CD4-positive, alpha-beta T cell (primary cell): ENCODE data around the gene UBE2D2. TPM values are rescaled to one million over a fixed set of nuclear protein-coding genes. Genes with fewer than 3 reads are reported as not detected.
"Not testable (repeated sequence)": the region's sequence is repeated elsewhere in the genome, so short reads cannot be mapped to it uniquely, and the experiment has no call there.

ENCODE experiments used
- ATAC-seq: fragments of 200-7000 bp; cut with Tn5 transposase; one replicate; pipeline ENCODE4 v1.10.0; 2022; ENCODE audit warnings: mild to moderate bottlenecking; ENCODE audit not compliant: poor library complexity
- CTCF ChIA-PET: fragments of 350-600 bp; sonication (Branson Sonifier 250); formaldehyde crosslinking; loops from one replicate; lab custom pipeline; 2021; ENCODE audit warnings: antibody characterized with exemption, inconsistent platforms; lab: Charles Lee
- POLR2A ChIA-PET: fragments of 350-600 bp; sonication (Branson Sonifier 250); formaldehyde crosslinking; loops from one replicate; lab custom pipeline; 2021; ENCODE audit warnings: antibody characterized with exemption, inconsistent platforms; lab: Charles Lee
- DNase-seq, 14 experiments: peaks; one replicate each; pipeline ENCODE4 v3.0.0-alpha.2; 2013 to 2020; ENCODE audit warnings: mixed read lengths in 2 of 14
- H3K27ac ChIP-seq, 2 donors: one replicate each; pipeline versions ENCODE4 v1.5.1 to v1.7.0; 2013; ENCODE audit warnings: low read length in 2 of 2, low read depth in 1 of 2, mild to moderate bottlenecking in 1 of 2
- H3K27me3 ChIP-seq, 2 experiments: 1 replicate in 1 of 2; 2 replicates in 1 of 2; pipeline versions ENCODE4 v1.6.1 to v1.7.0; 2013; ENCODE audit warnings: low read length in 2 of 2, control low read depth in 1 of 2, mild to moderate bottlenecking in 1 of 2, moderate library complexity in 1 of 2; ENCODE audit not compliant: insufficient read depth in 2 of 2, control insufficient read depth in 1 of 2
- H3K36me3 ChIP-seq: one replicate; pipeline ENCODE4 v1.6.1; 2013; ENCODE audit warnings: low read length, control low read depth; ENCODE audit not compliant: insufficient read depth
- H3K4me1 ChIP-seq: one replicate; pipeline ENCODE4 v1.6.1; 2013; ENCODE audit warnings: low read length, control low read depth; ENCODE audit not compliant: insufficient read depth
- H3K4me3 ChIP-seq: one replicate; pipeline ENCODE4 v1.5.1; 2013; ENCODE audit warnings: mild to moderate bottlenecking, low read length, moderate library complexity
- H3K9me3 ChIP-seq, 2 experiments: 1 replicate in 1 of 2; 2 replicates in 1 of 2; pipeline versions ENCODE4 v1.6.1 to v1.7.0; 2013; ENCODE audit warnings: low read length in 2 of 2, mild to moderate bottlenecking in 2 of 2, control low read depth in 1 of 2, moderate library complexity in 1 of 2; ENCODE audit not compliant: control insufficient read depth in 1 of 2, insufficient read depth in 1 of 2
- H3K27ac Mint-ChIP-seq: one replicate; pipeline ENCODE4 v1.8.0; 2020; ENCODE audit warnings: mixed read lengths
- H3K27me3 Mint-ChIP-seq: one replicate; pipeline ENCODE4 v1.8.0; 2021; ENCODE audit warnings: mixed read lengths
- H3K36me3 Mint-ChIP-seq: one replicate; pipeline ENCODE4 v1.8.0; 2021; ENCODE audit warnings: low read depth, mixed read lengths
- H3K4me1 Mint-ChIP-seq: one replicate; pipeline ENCODE4 v1.8.0; 2021; ENCODE audit warnings: low read depth, mixed read lengths
- H3K4me3 Mint-ChIP-seq: one replicate; pipeline ENCODE4 v1.8.0; 2020; ENCODE audit warnings: mild to moderate bottlenecking, mixed read lengths
- H3K9me3 Mint-ChIP-seq: one replicate; pipeline ENCODE4 v1.8.0; 2020; ENCODE audit warnings: mixed read lengths
- intact Hi-C, 2 experiments: fragments of 100-400 bp; cut with DNase I in 1 of 2; cut with micrococcal nuclease in 1 of 2; formaldehyde crosslinking; loops; one replicate each; pipeline versions ENCODE4 v1.15.1 to v1.9.0; 2023 to 2025; cut with DNase I, micrococcal nuclease
- total RNA-seq, 174 experiments: library from RNA in 2 of 174; stranded (reverse) in 2 of 174; gene quantifications; one replicate each; pipeline ENCODE4 v1.2.3 and lab custom pipeline; 2021 to 2026
- TF ChIP-seq, protein P1 (sequence below): fragments of 200-600 bp; IDR thresholded peaks from one replicate; pipeline ENCODE4 v1.8.0; 2022; ENCODE audit warnings: antibody characterized with exemption, mild to moderate bottlenecking

UBE2D2 gene
- total RNA-seq, 2 experiments from 2014 or later = 164 to 174 TPM

DNA sequence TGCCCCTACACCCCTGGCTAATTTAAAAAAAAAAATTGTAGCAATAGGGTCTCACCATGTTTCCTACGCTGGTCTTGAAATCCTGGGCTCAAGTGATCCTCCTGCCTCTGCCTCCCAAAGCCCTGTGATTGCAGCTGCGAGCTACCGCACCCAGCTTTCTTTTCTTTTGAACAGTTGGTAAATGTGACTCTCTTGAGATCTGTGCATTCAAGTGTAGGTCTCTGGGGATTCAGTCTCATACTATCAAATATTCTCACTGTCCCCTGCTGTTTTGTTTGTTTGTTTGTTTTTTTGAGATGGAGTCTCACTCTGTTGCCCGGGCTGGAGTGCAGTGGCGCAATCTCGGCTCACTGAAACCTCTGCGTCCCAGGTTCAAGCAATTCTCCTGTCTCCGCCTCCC is 44.7 kb downstream of the UBE2D2 start:
- ChIA-PET POLR2A (interaction anchor here (0.7 kb wide), 1 partner anchor 124 kb away, joined by 4 read pairs; the partner anchor contains the start of gene STING1), CTCF (interaction anchor here (0.6 to 1.6 kb wide), 2 partner anchors 31 to 1464 kb away, joined by 3 to 4 read pairs; no protein-coding TSS in a partner anchor)
- H3K27ac Mint-ChIP-seq = no peak overlapping the region
- no peaks in the 10 kb centered on the region for H3K27me3 Mint-ChIP-seq
- H3K4me1 Mint-ChIP-seq = peaks cover 25% of the 10 kb centered on the region
- peaks cover 64% of the 10 kb centered on the region for H3K36me3 Mint-ChIP-seq
- Histone ChIP-seq H3K9me3 (no peaks in the 10 kb centered on the region), H3K36me3 (peaks cover 59% of the 10 kb centered on the region), H3K4me1 (peaks cover 4% of the 10 kb centered on the region), H3K4me3 (no peak overlapping the region), H3K27me3 (no peaks in the 10 kb centered on the region), H3K27ac (no peak overlapping the region)
- no peak for ATAC-seq
- TF ChIP-seq, protein P1, sequence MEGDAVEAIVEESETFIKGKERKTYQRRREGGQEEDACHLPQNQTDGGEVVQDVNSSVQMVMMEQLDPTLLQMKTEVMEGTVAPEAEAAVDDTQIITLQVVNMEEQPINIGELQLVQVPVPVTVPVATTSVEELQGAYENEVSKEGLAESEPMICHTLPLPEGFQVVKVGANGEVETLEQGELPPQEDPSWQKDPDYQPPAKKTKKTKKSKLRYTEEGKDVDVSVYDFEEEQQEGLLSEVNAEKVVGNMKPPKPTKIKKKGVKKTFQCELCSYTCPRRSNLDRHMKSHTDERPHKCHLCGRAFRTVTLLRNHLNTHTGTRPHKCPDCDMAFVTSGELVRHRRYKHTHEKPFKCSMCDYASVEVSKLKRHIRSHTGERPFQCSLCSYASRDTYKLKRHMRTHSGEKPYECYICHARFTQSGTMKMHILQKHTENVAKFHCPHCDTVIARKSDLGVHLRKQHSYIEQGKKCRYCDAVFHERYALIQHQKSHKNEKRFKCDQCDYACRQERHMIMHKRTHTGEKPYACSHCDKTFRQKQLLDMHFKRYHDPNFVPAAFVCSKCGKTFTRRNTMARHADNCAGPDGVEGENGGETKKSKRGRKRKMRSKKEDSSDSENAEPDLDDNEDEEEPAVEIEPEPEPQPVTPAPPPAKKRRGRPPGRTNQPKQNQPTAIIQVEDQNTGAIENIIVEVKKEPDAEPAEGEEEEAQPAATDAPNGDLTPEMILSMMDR = no peak
- no peak for DNase-seq
- no peaks in the 10 kb centered on the region for H3K9me3 Mint-ChIP-seq
- intact Hi-C loops = no loop called here
- H3K4me3 Mint-ChIP-seq = no peak overlapping the region

DNA sequence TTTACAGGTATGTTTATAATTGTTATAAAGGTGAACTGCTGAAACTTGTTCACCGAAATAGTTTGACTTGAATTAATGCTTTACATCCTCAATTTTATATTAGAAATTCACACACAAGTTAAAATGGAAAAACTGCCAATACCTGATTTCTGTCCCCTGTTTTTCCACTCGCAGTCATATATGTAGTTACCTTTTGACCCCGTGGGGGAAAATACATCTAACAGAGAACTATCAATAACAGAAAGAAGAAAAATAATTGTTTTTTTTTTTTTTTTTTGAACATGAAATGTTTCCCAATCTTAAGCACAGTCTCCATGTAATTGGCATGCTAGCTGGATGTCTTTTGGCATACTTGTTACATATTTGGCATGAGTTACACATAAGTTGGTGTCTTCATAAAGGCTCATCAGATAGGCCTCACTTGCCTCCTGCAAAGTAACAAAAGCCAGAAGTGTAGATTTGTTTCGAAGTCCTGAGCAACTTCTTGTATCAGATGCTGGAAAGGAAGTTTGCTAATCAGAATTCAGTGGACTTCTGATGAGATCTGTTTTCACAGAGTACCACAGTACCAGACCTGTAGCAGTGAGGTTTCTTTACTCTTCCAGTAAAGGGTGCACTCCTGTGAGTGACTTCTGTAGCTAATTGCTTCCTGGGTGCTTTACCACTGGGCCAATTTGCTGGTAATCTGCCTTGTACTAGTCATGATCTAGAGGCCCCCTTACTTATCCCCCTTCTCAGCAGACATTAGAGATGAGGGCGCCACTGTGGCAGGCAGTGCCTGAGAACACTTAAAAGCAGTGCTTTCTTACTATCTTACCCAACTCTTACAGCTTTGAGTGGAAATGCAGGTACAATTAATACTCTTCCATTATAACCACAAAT is 50.8 kb downstream of the UBE2D2 start:
- peak overlapping the region; percentile 73 for H3K27ac Mint-ChIP-seq
- H3K36me3 ChIP-seq = peaks cover 49% of the 10 kb centered on the region
- no peak overlapping the region for H3K27ac ChIP-seq
- H3K4me3 Mint-ChIP-seq = no peak overlapping the region
- H3K4me1 ChIP-seq = peaks cover under 1% of the 10 kb centered on the region
- no peaks in the 10 kb centered on the region for H3K9me3 Mint-ChIP-seq
- H3K9me3 ChIP-seq = no peaks in the 10 kb centered on the region
- H3K4me3 ChIP-seq = no peak overlapping the region
- ChIA-PET CTCF (interaction anchor here (0.6 to 1.8 kb wide), 4 partner anchors 15 to 1977 kb away, joined by 3 to 4 read pairs (median 3); no protein-coding TSS in a partner anchor), POLR2A (no interaction called here)
- no peaks in the 10 kb centered on the region for H3K27me3 ChIP-seq
- no peak for DNase-seq
- no peaks in the 10 kb centered on the region for H3K27me3 Mint-ChIP-seq
- H3K36me3 Mint-ChIP-seq = peaks cover 62% of the 10 kb centered on the region
- H3K4me1 Mint-ChIP-seq = peaks cover 39% of the 10 kb centered on the region
- intact Hi-C loops = loop anchor here (5.0 to 10.0 kb wide), 3 partner anchors 35 to 187 kb away; partner anchors contain the start of gene UBE2D2 (in 1 of the 2)
- peak; percentile 29 for ATAC-seq
- TF ChIP-seq, protein P1 = no peak

DNA sequence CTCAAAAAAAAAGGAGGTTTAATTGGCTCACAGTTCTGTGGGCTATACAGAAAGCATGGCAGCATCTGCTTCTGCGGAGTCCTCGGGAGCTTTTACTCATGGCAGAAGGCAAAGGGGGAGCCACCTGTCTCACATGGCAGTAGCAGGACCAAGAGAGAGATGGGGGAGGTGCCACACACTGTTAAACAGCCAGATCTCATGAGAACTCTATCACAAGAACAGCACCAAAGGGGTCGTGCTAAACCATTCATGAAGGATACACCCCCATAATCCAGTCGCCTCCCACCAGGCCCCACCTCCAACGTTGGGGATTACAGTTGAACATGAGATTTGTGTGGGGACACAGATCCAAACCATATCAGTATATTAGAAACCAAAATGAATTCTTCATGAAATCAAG is 58.7 kb downstream of the UBE2D2 start:
- POLR2A ChIA-PET = no interaction called here
- Histone ChIP-seq H3K9me3 (no peaks in the 10 kb centered on the region), H3K27ac (no peak overlapping the region), H3K27me3 (no peaks in the 10 kb centered on the region), H3K4me3 (no peak overlapping the region), H3K36me3 (peaks cover 83% of the 10 kb centered on the region), H3K4me1 (no peaks in the 10 kb centered on the region)
- ATAC-seq (no peak), DNase-seq (no peak)
- Mint-ChIP-seq H3K4me3 (no peak overlapping the region), H3K36me3 (peaks cover 85% of the 10 kb centered on the region), H3K9me3 (no peaks in the 10 kb centered on the region), H3K27me3 (no peaks in the 10 kb centered on the region), H3K4me1 (no peaks in the 10 kb centered on the region), H3K27ac (peak overlapping the region; percentile 7)
- intact Hi-C loops = loop anchor here in 1 of 2 experiments (10.0 kb wide), 2 partner anchors 55 to 195 kb away; partner anchors contain the start of gene UBE2D2
- TF ChIP-seq, protein P1 = no peak
- CTCF ChIA-PET = interaction anchor here (1.2 kb wide), 1 partner anchor 145 kb away, joined by 4 read pairs; no protein-coding TSS in a partner anchor

DNA sequence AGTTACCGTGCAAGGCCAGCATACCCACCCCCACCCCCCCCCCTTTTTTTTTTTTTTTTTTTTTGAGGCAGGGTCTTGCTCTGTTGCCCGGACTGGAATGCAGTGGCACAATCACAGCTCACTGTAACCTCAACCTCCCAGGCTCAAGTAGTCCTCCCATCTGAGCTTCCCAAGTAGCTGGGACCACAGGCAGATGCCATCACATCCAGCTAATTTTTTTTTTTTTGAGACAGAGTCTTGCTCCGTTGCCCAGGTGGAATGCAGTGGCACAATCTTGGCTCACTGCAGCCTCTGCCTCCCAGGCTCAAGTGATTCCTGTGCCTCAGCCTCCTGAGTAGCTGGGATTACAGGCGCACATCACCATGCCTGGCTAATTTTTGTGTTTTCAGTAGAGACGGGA is 64.3 kb downstream of the UBE2D2 start:
- intact Hi-C loops, H3K27ac Mint-ChIP-seq, H3K9me3 Mint-ChIP-seq, H3K4me3 Mint-ChIP-seq, H3K27me3 Mint-ChIP-seq, DNase-seq, H3K4me1 ChIP-seq, H3K4me3 ChIP-seq, H3K9me3 ChIP-seq, H3K27me3 ChIP-seq, ATAC-seq, H3K27ac ChIP-seq, H3K4me1 Mint-ChIP-seq: not testable (repeated sequence)
- ChIA-PET POLR2A (interaction anchor here (0.6 to 1.5 kb wide), 2 partner anchors 64 to 591 kb away, joined by 4 read pairs; partner anchors contain the start of gene UBE2D2), CTCF (interaction anchor here (0.6 kb wide), 1 partner anchor 148 kb away, joined by 3 read pairs; no protein-coding TSS in a partner anchor)
- H3K36me3 ChIP-seq = peaks cover 84% of the 10 kb centered on the region
- H3K36me3 Mint-ChIP-seq = peaks cover 89% of the 10 kb centered on the region
